HG03097 (cell line): ENCODE results near the gene DAAM1.

Experiments
- ATAC-seq: cut with Tn5 transposase; IDR thresholded peaks from one replicate; pipeline ENCODE4 v1.9.1; 2021; ENCODE audit not compliant: unreplicated experiment, low FRiP score

The DAAM1 gene

GRCh38 chr14:59333668-59334067 lies 145.2 kb downstream of the DAAM1 start:
- no peak for ATAC-seq

- ATAC-seq = no peak
Observed at GRCh38 chr14:59334253-59334652, 145.8 kb downstream of the DAAM1 start.

- ATAC-seq = no peak
Observed at GRCh38 chr14:59336098-59336497, 147.6 kb downstream of the DAAM1 start.

- ATAC-seq = no peak
Observed at GRCh38 chr14:59336706-59337105, 148.2 kb downstream of the DAAM1 start.

- ATAC-seq = no peak
Observed at GRCh38 chr14:59337141-59337611, 148.7 kb downstream of the DAAM1 start.

- no peak for ATAC-seq
Observed at GRCh38 chr14:59338761-59339160, 150.3 kb downstream of the DAAM1 start.

GRCh38 chr14:59339524-59340330 lies 151.3 kb downstream of the DAAM1 start:
- no peak for ATAC-seq

- no peak for ATAC-seq
Observed at GRCh38 chr14:59341858-59342477, 153.5 kb downstream of the DAAM1 start.

- ATAC-seq = no peak
Observed at GRCh38 chr14:59342516-59343484, 154.3 kb downstream of the DAAM1 start.

GRCh38 chr14:59343585-59343984 lies 155.1 kb downstream of the DAAM1 start:
- no peak for ATAC-seq

GRCh38 chr14:59344016-59344415 lies 155.5 kb downstream of the DAAM1 start:
- ATAC-seq = no peak

GRCh38 chr14:59344691-59345455 lies 156.4 kb downstream of the DAAM1 start:
- no peak for ATAC-seq

GRCh38 chr14:59346329-59346728 lies 157.9 kb downstream of the DAAM1 start:
- no peak for ATAC-seq

- no peak for ATAC-seq
Observed at GRCh38 chr14:59346796-59347510, 158.5 kb downstream of the DAAM1 start.

GRCh38 chr14:59347511-59347900 lies 159.0 kb downstream of the DAAM1 start:
- no peak for ATAC-seq

GRCh38 chr14:59347915-59348314 lies 159.4 kb downstream of the DAAM1 start:
- no peak for ATAC-seq

GRCh38 chr14:59349258-59349701 lies 160.8 kb downstream of the DAAM1 start:
- ATAC-seq = no peak

GRCh38 chr14:59352961-59353360 lies 164.5 kb downstream of the DAAM1 start:
- ATAC-seq = no peak

GRCh38 chr14:59354666-59355065 lies 166.2 kb downstream of the DAAM1 start:
- no peak for ATAC-seq
